ENCODE results near the gene CCDC86.

Gene CCDC86

GRCh38 chr11:60831501-60832079, 10.3 kb upstream of the CCDC86 start:
- no peak for DNase-seq

GRCh38 chr11:60834742-60835533, 7.0 kb upstream of the CCDC86 start:
- DNase-seq: no peak

- no peak for DNase-seq
Measured at GRCh38 chr11:60835534-60835846, 6.4 kb upstream of the CCDC86 start.

GRCh38 chr11:60836866-60837515, 4.9 kb upstream of the CCDC86 start:
- DNase-seq: no peak

- no peak for DNase-seq
Measured at GRCh38 chr11:60838132-60838531, 3.8 kb upstream of the CCDC86 start.

GRCh38 chr11:60840470-60841430, 1.2 kb upstream of the CCDC86 start:
- DNase-seq: no peak

- no peak for DNase-seq
Measured at GRCh38 chr11:60842668-60843600, 1.0 kb downstream of the CCDC86 start.

- DNase-seq: no peak
Measured at GRCh38 chr11:60844045-60844869, 2.3 kb downstream of the CCDC86 start.

GRCh38 chr11:60844870-60845221, 2.9 kb downstream of the CCDC86 start:
- no peak for DNase-seq

GRCh38 chr11:60845338-60845737, 3.4 kb downstream of the CCDC86 start:
- DNase-seq: no peak

GRCh38 chr11:60847281-60847680, 5.4 kb downstream of the CCDC86 start:
- DNase-seq: no peak

GRCh38 chr11:60847896-60848295, 6.0 kb downstream of the CCDC86 start:
- no peak for DNase-seq

GRCh38 chr11:60848714-60849151, 6.8 kb downstream of the CCDC86 start:
- no peak for DNase-seq

- no peak for DNase-seq
Measured at GRCh38 chr11:60849641-60850520, 8.0 kb downstream of the CCDC86 start.

GRCh38 chr11:60851327-60852104, 9.6 kb downstream of the CCDC86 start:
- no peak for DNase-seq

GRCh38 chr11:60852117-60852981, 10.4 kb downstream of the CCDC86 start:
- DNase-seq: no peak

GRCh38 chr11:60852982-60853950, 11.4 kb downstream of the CCDC86 start:
- no peak for DNase-seq
